NCI-H345 (cell line): Measurements from ENCODE around the gene SEC16A.

Experiments
- DNase-seq: peaks from one replicate; lab custom pipeline; 2025; lab: John Stamatoyannopoulos, UW

Gene SEC16A

DNA sequence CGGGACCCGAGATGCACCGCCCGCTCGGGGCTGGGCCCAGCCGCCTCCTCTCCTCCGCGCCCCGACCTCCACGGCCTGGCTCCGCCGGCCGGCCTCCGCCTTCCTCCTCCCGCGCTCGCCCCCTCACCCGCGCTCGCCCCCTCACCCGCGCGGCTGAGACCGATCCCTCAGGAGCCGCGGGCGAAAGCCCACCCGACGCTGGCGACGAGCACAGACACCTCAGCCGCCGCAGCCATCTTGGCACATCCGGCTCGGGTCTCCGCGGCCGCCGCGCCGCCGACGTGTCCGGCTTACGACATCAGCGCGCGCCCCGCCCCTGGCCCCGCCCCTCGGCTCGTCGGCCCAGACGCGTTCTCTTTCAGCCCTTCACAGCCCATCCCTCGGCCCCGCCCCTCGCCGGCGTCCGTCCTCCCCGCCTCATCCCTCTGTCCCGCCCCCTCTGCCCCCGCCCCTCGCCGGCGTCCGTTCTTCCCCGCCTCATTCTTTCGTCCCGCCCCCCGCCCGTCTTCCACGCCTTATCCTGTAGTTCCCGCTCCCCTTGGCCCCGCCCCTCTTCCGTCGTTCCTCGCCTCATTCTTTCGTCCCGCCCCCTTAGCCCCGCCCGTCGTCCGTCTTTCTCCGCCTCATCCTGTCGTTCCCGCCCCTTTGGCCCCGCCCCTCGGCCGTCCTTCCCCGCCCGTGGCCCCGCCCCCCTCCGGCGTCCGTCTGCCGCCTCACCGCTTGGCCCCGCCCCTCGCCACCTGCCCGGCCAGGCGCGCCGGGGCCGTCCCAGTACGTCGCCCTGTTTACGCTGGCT lies at the start of gene SEC16A:
Gene SEC16A, minus strand, starts transcription at position 248 of the 796 bp plus-strand sequence. CDS start 5,425 bp downstream, outside the sequence.
- peak; percentile 100 for DNase-seq

DNA sequence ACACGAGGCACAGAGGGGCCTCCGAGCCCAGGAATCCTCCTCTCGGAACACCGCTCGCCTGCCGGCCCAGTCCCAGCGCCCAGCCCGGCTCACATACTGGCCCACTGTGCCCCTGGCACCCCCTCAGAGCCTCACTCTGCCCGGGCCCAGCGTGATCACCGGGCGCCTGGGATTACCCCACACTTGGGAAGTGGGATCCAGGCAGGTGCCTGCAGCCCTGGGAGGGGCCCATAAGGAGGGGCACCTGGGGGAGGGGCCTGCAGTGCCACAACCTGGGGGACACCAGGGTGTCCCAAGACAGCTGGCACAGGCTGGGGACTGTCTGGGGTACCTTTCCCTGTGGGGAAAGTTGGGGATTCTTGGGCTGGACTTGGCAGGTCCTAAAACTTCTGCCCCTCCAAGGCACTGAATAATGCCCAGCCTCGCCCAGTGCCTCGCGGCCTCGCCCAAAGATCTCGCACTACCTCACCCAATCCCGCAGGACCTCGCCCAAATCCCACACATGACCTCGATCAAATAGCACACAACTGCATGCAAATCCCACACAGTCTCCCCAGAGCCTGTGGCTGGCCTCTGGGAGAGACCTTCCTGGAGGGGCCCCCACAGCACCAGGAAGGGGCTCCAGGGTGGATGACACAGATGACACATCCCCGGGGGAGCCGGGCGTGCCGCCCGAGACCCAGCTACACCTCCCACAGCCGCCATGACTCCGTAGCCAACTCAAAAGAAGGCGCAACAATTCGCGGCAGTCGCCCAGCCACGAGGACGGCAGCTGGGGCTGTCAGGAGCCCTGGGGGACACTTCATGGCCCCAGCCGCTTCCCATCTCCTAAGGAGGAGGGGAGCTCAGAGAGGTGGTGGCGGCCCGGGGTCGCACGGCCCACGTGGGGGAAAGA lies 49.3 kb upstream of the SEC16A start:
- no peak for DNase-seq

GRCh38 chr9:136531186-136531903 lies 48.5 kb upstream of the SEC16A start:
- no peak for DNase-seq

- no peak for DNase-seq
Observed at GRCh38 chr9:136530461-136531089, 47.7 kb upstream of the SEC16A start.

- DNase-seq = no peak
Observed at GRCh38 chr9:136529516-136530460, 46.9 kb upstream of the SEC16A start.

- no peak for DNase-seq
Observed at GRCh38 chr9:136528716-136529341, 46.0 kb upstream of the SEC16A start.

DNA sequence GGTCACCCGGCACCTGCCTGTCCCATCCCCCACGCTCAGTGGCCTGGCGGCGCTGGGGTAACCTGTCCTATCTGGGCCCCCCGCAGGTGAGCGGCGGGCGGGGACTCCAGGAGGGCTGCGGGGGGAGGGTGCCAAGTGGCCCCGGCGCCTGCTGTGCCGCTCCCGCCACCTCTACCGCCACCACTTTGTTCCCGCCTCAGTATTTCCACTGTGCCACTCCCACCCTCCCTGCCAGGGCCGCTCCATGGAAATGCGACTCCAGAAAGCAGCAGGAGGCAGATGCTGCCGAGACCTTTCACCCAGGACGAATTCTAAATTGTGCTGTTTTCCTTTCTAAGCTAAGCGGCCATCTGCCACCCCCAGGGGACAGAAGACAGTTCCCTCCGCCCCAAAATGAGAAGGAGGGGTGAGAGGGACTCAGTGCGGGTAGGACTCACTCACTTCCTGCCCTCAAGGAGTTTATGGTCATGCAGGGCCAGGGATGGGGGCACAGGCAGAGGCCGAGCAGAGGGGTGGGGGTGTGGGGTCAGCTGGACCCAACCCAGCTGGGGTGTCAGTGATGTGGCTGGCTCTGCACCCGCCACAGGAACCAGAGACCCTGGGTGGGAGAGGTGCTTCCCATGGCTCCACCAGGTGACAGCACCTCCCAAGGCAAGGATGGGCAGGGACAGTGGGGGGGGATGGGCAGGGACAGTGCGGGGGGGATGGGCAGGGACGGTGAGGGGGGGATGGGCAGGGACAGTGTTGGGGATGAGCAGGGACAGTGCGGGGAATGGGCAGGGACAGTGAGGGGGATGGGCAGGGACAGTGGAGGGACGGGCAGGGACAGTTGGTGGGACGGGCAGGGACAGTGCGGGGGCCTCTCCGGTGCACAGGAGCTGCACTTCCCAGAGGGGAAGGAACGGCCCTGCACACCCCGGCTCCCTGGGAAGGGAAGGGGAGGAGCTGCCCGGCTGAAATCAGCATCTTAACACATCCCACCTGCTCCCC lies 45.2 kb upstream of the SEC16A start:
- peak; percentile 75 for DNase-seq

GRCh38 chr9:136527131-136527530 lies 44.3 kb upstream of the SEC16A start:
- DNase-seq = no peak

DNA sequence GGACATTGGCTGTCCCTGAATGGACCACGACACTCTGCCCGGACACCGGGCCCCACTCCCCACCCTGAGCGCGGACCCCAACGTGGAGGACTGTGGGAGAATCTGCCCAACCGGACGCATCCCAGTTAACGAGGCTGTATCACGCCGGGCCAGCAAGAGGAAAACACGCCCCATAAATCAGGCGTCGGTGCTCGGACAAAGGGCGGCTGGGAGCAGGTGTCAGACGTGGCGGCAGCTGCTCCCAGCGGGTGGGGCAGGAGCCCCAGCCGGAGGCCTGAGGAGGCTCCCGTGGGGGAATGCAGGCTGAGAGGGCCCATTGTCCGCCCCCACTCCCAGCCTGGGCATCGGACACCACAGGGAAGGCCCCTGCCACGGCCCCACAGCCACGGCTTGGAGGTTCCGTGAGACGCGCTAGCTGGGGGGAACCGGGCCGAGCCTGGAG lies 43.8 kb upstream of the SEC16A start:
- DNase-seq = peak; percentile 71

DNA sequence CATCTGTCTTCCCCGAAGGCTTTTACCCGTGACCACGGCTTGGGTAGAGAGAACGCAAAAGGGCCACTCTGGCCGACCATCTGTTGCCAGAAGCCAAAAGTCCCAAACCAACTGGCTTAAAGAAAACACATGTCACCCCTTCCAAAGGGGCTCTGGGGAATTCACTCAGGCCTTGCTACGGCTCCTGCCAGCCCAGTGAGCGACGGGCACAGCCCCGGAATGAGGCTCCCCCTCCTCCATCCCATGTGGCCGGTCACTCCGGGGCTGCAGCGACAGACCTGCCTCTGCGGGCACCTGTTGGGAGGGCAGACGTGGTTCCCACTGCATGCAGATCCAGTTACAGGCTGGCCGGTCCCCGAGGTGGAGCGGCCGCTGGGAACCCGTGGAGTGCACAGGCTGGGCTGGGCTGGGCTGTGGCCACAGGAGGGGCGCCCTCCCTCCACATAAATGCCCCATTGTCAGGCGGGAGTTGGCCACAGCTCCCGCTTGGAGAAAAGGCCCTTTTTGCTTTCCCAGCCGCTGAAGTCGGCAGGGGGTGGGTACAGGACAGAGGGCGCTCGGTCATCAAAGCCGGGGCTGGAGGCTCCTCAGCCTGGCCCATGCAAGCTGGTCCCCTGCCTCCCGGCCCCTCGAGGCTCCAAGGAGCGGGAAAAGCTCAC lies 43.1 kb upstream of the SEC16A start:
- DNase-seq = no peak

DNA sequence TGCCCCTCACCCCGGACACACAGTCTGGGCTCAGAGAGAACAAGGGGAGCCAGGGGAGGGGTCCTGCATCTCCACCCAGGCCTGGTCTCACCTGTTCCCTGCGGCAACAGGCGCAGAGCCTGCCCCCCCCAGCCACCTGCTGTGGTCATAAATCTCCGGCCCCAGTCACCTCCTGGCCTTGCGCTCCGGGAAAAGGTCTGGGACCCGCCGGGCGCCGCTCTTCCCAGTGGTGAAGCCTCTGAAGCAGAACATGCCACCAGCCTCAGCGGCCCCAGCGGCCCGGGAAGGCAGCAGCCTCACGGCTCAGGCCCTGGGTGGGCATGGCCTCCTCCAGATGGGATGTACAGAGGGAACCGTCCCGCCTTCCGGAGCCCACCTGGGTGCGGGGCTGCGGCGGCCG lies 42.4 kb upstream of the SEC16A start:
- DNase-seq = no peak

GRCh38 chr9:136522314-136523237 lies 39.7 kb upstream of the SEC16A start:
- DNase-seq = no peak

- no peak for DNase-seq
Observed at GRCh38 chr9:136521537-136521936, 38.7 kb upstream of the SEC16A start.

DNA sequence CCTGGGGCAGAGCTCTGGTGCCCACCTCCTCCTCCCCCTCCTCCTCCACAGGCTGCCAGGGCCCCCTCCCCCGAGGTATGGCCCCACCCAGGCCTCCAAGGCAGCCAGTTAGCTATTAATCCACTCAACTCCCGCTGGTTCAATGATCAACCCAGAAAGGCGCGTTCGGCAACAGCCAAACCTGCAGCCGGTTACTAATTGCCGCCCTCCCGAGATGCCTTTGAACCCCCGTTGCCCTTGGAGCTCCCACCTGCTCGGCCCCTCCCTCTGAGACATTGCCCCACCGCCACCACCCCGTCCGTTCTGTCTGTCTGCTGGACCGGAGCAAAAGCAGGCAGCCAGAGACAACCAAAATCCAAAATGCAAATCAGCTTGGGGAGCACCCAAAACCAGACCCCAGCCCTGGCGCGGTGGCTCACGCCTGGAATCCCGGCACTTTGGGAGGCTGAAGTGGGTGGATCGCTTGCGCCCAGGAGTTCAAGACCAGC lies 37.3 kb upstream of the SEC16A start:
- DNase-seq = no peak

DNA sequence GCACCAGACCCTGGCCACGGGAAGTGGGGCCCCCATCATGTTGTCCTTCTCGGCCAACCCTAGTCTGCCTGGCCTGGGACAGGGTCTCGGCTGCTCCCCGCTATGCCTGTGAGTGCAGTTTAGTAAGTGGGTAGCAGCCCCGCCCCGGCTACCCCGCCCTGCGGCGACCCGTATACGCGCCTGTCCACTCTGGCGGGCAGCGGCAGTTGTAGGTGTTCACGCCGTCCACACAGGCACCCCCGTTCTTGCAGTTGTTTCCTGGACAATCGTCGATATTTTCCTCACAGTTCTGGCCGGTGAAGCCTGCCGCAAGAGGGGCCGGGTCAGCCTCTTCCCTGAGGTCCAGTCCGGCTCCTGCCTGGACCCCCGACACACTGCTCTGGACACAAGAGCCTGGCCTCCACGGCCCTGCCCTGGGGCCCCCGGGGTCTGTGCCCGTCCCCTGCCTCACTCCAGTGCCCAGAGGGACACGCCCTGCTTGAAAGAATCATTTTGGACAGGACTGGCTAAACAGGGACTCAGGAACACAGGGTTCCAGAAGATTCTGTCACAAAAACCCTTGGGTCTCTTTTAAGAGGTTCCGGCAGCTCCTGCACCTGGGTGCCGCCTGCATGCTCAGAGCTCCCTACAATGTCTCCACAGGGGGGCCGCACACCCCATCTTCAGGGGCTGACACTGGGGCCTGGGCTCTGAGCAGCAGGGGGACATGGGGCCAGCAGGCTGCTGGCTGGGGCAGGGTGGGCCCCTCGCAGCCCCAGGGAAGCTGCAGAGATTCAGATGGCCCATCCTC lies 36.6 kb upstream of the SEC16A start:
- no peak for DNase-seq

DNA sequence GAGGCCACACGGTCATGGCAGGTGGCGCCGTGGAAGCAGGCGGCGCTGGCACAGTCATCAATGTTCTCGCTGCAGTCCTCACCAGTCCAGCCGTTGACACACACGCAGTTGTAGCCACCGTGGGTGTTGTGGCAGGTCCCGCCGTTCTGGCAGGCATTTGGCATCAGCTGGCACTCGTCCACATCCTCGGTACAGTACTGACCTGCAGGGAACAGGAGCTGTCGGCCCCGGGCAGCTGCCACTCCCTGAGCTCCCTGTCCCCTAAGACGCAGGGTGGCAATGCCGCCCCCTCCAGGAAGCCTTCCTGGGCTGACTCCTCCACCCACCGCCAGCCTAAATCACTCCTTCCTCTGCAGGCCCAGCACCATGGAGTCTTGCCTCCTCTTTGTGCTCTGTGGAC lies 35.8 kb upstream of the SEC16A start:
- DNase-seq = no peak
